Naive thymus-derived CD8-positive, alpha-beta T cell (primary cell): ENCODE results near the gene ING1. TPM values are rescaled to one million over a fixed set of nuclear protein-coding genes. Genes with fewer than 3 reads are reported as not detected.

Experiments
- ATAC-seq, 2 donors: fragments of 150-1000 bp; cut with Tn5 transposase in 1 of 2; sonication (Bioruptor Pico), chemical (Tn5 transposase) in 1 of 2; 1 replicate in 1 of 2; 2 replicates in 1 of 2; pipeline ENCODE4 v1.10.0; 2021; ENCODE audit warnings: mild to moderate bottlenecking in 2 of 2, moderate library complexity in 2 of 2
- POLR2A ChIA-PET: fragments of 350-600 bp; sonication (Branson Sonifier 250); formaldehyde crosslinking; loops from one replicate; lab custom pipeline; 2021; ENCODE audit warnings: antibody characterized with exemption; lab: Charles Lee
- DNase-seq, 10 donors: peaks; one replicate each; pipeline versions ENCODE4 v3.0.0 to v3.0.0-alpha.2; 2020 to 2022
- H3K27ac Mint-ChIP-seq, 10 donors: one replicate each; pipeline ENCODE4 v1.8.0; 2020 to 2022; ENCODE audit warnings: mild to moderate bottlenecking in 10 of 10, mixed read lengths in 10 of 10, moderate library complexity in 4 of 10, inconsistent platforms in 1 of 10
- H3K27me3 Mint-ChIP-seq, 5 donors: one replicate each; pipeline ENCODE4 v1.8.0; 2021 to 2022; ENCODE audit warnings: mixed read lengths in 5 of 5
- H3K36me3 Mint-ChIP-seq, 3 donors: one replicate each; pipeline ENCODE4 v1.8.0; 2020 to 2022; ENCODE audit warnings: mixed read lengths in 3 of 3, mild to moderate bottlenecking in 2 of 3, inconsistent platforms in 1 of 3
- H3K4me1 Mint-ChIP-seq, 4 donors: one replicate each; pipeline ENCODE4 v1.8.0; 2021 to 2022; ENCODE audit warnings: mixed read lengths in 4 of 4
- H3K4me3 Mint-ChIP-seq, 10 donors: one replicate each; pipeline ENCODE4 v1.8.0; 2020 to 2022; ENCODE audit warnings: mild to moderate bottlenecking in 10 of 10, mixed read lengths in 10 of 10, moderate library complexity in 6 of 10, inconsistent platforms in 1 of 10
- H3K9me3 Mint-ChIP-seq, 9 donors: one replicate each; pipeline ENCODE4 v1.8.0; 2020 to 2022; ENCODE audit warnings: mixed read lengths in 9 of 9, mild to moderate bottlenecking in 3 of 9, inconsistent platforms in 1 of 9, moderate library complexity in 1 of 9
- polyA plus RNA-seq, 3 donors: library from polyadenylated mRNA; unstranded; fragments of 300-500 nt; fragmentation: Illumina TruSeq; gene quantifications; one replicate each; pipeline ENCODE4 v1.2.3, GENCODE V29; 2021
- total RNA-seq, 8 experiments: library from RNA in 2 of 8; stranded (reverse) in 2 of 8; gene quantifications; one replicate each; pipeline ENCODE4 v1.2.3 and lab custom pipeline; 2021 to 2026

The ING1 gene
- total and polyA plus RNA-seq, 5 experiments from 2014 or later, result 7.9 to 23.9 (median 17.5) TPM

DNA sequence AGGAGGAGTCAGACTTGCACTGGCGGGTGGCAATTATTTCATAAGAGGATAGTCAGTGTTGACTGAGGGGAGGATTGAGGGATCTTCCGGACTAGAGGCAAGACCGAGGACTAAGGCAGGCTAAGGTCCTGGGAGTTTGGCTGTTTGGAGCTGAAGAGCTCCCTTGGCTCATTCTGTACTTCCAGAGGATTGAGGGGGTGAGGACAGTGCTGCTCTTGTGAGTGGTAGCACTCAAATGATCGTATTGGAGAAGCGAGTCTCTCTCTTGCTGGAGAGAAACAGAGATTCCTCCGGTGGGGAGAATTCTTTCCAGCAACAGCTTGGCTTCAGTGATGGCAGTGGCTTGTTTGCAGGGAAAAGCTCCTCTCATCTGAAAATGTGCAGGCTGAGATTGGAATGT, 47.1 kb downstream of the ING1 start:
- POLR2A ChIA-PET, result no interaction called here
- DNase-seq, result no peak
- peaks cover 0 to 5% (median 0%) of the 10 kb centered on the region in 9 donors for H3K9me3 Mint-ChIP-seq
- H3K4me3 Mint-ChIP-seq, result no peak overlapping the region
- H3K27ac Mint-ChIP-seq, result no peak overlapping the region
- peaks cover 0 to 3% (median 0%) of the 10 kb centered on the region in 4 donors for H3K4me1 Mint-ChIP-seq
- ATAC-seq, result no peak
- peaks cover 0 to 4% (median 0%) of the 10 kb centered on the region in 3 donors for H3K36me3 Mint-ChIP-seq
- H3K27me3 Mint-ChIP-seq, result peaks cover 0 to 31% (median 22%) of the 10 kb centered on the region in 5 donors

- Mint-ChIP-seq H3K27me3 (peaks cover 3 to 33% (median 19%) of the 10 kb centered on the region in 5 donors), H3K4me3 (no peak overlapping the region), H3K9me3 (peaks cover 0 to 5% (median 0%) of the 10 kb centered on the region in 9 donors), H3K4me1 (peaks cover 0 to 3% (median 1%) of the 10 kb centered on the region in 4 donors), H3K27ac (no peak overlapping the region), H3K36me3 (peaks cover 0 to 4% (median 0%) of the 10 kb centered on the region in 3 donors)
- POLR2A ChIA-PET, result no interaction called here
- DNase-seq, result no peak
- no peak for ATAC-seq
These were observed 53.4 kb downstream of the ING1 start for GRCh38 chr13:110766671-110767430.

GRCh38 chr13:110767476-110767875, 54.0 kb downstream of the ING1 start:
- peaks cover 0 to 3% (median 1%) of the 10 kb centered on the region in 4 donors for H3K4me1 Mint-ChIP-seq
- ATAC-seq (no peak), DNase-seq (no peak)
- no peak overlapping the region for H3K27ac Mint-ChIP-seq
- peaks cover 3 to 33% (median 19%) of the 10 kb centered on the region in 5 donors for H3K27me3 Mint-ChIP-seq
- peaks cover 0 to 5% (median 0%) of the 10 kb centered on the region in 9 donors for H3K9me3 Mint-ChIP-seq
- H3K4me3 Mint-ChIP-seq, result no peak overlapping the region
- H3K36me3 Mint-ChIP-seq, result peaks cover 0 to 4% (median 0%) of the 10 kb centered on the region in 3 donors
- POLR2A ChIA-PET, result interaction anchor here (0.6 kb wide), 1 partner anchor 141 kb away, joined by 3 read pairs; no protein-coding TSS in a partner anchor

GRCh38 chr13:110769097-110769496, 55.6 kb downstream of the ING1 start:
- H3K27me3 Mint-ChIP-seq, result peaks cover 3 to 29% (median 11%) of the 10 kb centered on the region in 5 donors
- H3K36me3 Mint-ChIP-seq, result peaks cover 0 to 4% (median 0%) of the 10 kb centered on the region in 3 donors
- no peak for ATAC-seq
- no peak for DNase-seq
- H3K27ac Mint-ChIP-seq, result no peak overlapping the region
- H3K4me3 Mint-ChIP-seq, result no peak overlapping the region
- H3K9me3 Mint-ChIP-seq, result peaks cover 0 to 2% (median 0%) of the 10 kb centered on the region in 9 donors
- peaks cover 0 to 2% (median 0%) of the 10 kb centered on the region in 4 donors for H3K4me1 Mint-ChIP-seq
- POLR2A ChIA-PET, result interaction anchor here (1.4 kb wide), 1 partner anchor 10 kb away, joined by 3 read pairs; no protein-coding TSS in a partner anchor

GRCh38 chr13:110770678-110771077, 57.2 kb downstream of the ING1 start:
- Mint-ChIP-seq H3K4me3 (no peak overlapping the region), H3K36me3 (no peaks in the 10 kb centered on the region), H3K4me1 (peaks cover 0 to 2% (median 0%) of the 10 kb centered on the region in 4 donors), H3K27me3 (peaks cover 3 to 20% (median 13%) of the 10 kb centered on the region in 5 donors), H3K9me3 (no peaks in the 10 kb centered on the region), H3K27ac (no peak overlapping the region)
- ATAC-seq (no peak), DNase-seq (no peak)
- POLR2A ChIA-PET, result no interaction called here

DNA sequence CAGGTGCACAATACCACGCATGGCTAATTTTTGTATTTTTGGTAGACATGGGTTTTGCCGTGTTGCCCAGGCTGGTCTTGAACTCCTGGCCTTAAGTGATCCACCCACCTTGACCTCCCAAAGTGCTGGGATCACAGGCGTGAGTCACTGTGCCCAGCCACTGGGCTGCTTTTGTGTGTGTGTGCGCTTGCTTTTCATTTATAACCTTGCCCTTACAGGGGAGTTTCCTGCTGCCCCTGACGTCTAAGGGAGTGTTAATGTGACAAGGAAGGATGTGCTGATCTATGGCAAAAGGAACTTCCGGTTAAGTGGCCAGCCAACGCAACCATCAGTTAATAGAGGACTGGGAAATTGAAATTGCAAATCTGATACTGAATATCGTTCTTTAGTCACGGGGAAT, 57.7 kb downstream of the ING1 start:
- H3K27me3 Mint-ChIP-seq, result peaks cover 3 to 15% (median 9%) of the 10 kb centered on the region in 5 donors
- H3K36me3 Mint-ChIP-seq, result no peaks in the 10 kb centered on the region
- POLR2A ChIA-PET, result no interaction called here
- no peak for ATAC-seq
- peaks cover 0 to 2% (median 0%) of the 10 kb centered on the region in 4 donors for H3K4me1 Mint-ChIP-seq
- DNase-seq, result no peak
- H3K9me3 Mint-ChIP-seq, result no peaks in the 10 kb centered on the region
- H3K4me3 Mint-ChIP-seq, result no peak overlapping the region
- H3K27ac Mint-ChIP-seq, result no peak overlapping the region

- ATAC-seq, result no peak
- Mint-ChIP-seq H3K36me3 (no peaks in the 10 kb centered on the region), H3K9me3 (no peaks in the 10 kb centered on the region), H3K27ac (no peak overlapping the region), H3K27me3 (peaks cover 0 to 14% (median 6%) of the 10 kb centered on the region in 5 donors), H3K4me1 (peaks cover 0 to 2% (median 0%) of the 10 kb centered on the region in 4 donors), H3K4me3 (no peak overlapping the region)
- POLR2A ChIA-PET, result interaction anchor here (0.7 kb wide), 1 partner anchor 58 kb away, joined by 3 read pairs; no protein-coding TSS in a partner anchor
- no peak for DNase-seq
These were observed 58.8 kb downstream of the ING1 start for GRCh38 chr13:110772091-110772984.

Other genes starting within 250 kb of the ING1 start
- 1 to 10 TPM; 2.2 to 2.9 TPM for gene RAB20, start 152.0 kb upstream of the ING1 start, total RNA-seq
- gene RAB20, start 152.0 kb upstream of the ING1 start, polyA plus RNA-seq, result 1 to 10 TPM; 2.4 to 4.5 (median 3.3) TPM
- gene NAXD, start 98.2 kb upstream of the ING1 start, total RNA-seq, result 10 to 100 TPM; 34.3 to 38.1 TPM
- 10 to 100 TPM; 10.4 to 26.9 (median 18.1) TPM for gene NAXD, start 98.2 kb upstream of the ING1 start, polyA plus RNA-seq
- gene CARS2, start 7.6 kb upstream of the ING1 start, total RNA-seq, result 100 to 1,000 TPM; 110 to 124 TPM
- 10 to 100 TPM; 35.9 to 47.1 (median 44.0) TPM for gene CARS2, start 7.6 kb upstream of the ING1 start, polyA plus RNA-seq
- gene ANKRD10, start 201.4 kb downstream of the ING1 start, total RNA-seq, result 100 to 1,000 TPM; 139 to 142 TPM
- gene ANKRD10, start 201.4 kb downstream of the ING1 start, polyA plus RNA-seq, result 10 to 100 TPM; 56.1 to 65.3 (median 60.3) TPM